Testis (tissue), 3 donors: ENCODE measurements around the gene TBCD. TPM values are rescaled to one million over a fixed set of nuclear protein-coding genes. Genes with fewer than 3 reads are reported as not detected.
"Not testable (repeated sequence)": the region's sequence is repeated elsewhere in the genome, so short reads cannot be mapped to it uniquely, and the experiment has no call there.

Source experiments
- DNase-seq: peaks from one replicate; pipeline ENCODE4 v3.0.0-alpha.2; 2019
- H3K27ac ChIP-seq, 2 donors: fragments of 200-600 bp; sonication (generic); one replicate each; pipeline ENCODE4 v1.5.1; 2019
- H3K27me3 ChIP-seq: fragments of 200-600 bp; sonication (generic); one replicate; pipeline ENCODE4 v1.5.1; 2019
- H3K36me3 ChIP-seq: fragments of 200-600 bp; sonication (generic); one replicate; pipeline ENCODE4 v1.5.1; 2017; ENCODE audit warnings: low read depth; ENCODE audit errors: missing control alignments
- H3K4me1 ChIP-seq: fragments of 200-600 bp; sonication (generic); one replicate; pipeline ENCODE4 v1.5.1; 2019
- H3K4me3 ChIP-seq, 2 donors: fragments of 200-600 bp; sonication (generic); one replicate each; pipeline ENCODE4 v1.5.1; 2017 to 2019
- H3K9me3 ChIP-seq: fragments of 200-600 bp; sonication (generic); one replicate; pipeline ENCODE4 v1.5.1; 2017
- POLR2A ChIP-seq: fragments of 450-650 bp; IDR thresholded peaks from one replicate; pipeline ENCODE4 v1.6.1; 2017; ENCODE audit warnings: antibody characterized with exemption, mild to moderate bottlenecking, moderate library complexity
- WGBS, 2 donors: methylation state at CpG; one replicate each; pipeline ENCODE4 v1.1.5; 2018; 5-methylcytosine and 5-hydroxymethylcytosine counted together
- intact Hi-C: fragments of 100-400 bp; cut with DNase I; formaldehyde crosslinking; loops from one replicate; pipeline ENCODE4 v1.15.1; 2023; ENCODE audit warnings: low total_unique reads
- polyA plus RNA-seq: library from polyadenylated mRNA; stranded (reverse); fragments of 350-450 nt; fragmentation: Illumina TruSeq; extraction: RNeasy Lipid Tissue Mini Kit (QIAGEN cat#74804); gene quantifications from one replicate; pipeline ENCODE4 v1.2.3, GENCODE V29; 2014; ENCODE audit warnings: low read depth, low replicate concordance; ENCODE audit not compliant: insufficient read depth
- total RNA-seq, 2 donors: library from RNA; depleted of rRNA; stranded (reverse); fragments of >200 nt; gene quantifications; one replicate each; pipeline ENCODE4 v1.2.3, GENCODE V29; 2016
- TF ChIP-seq, protein P1 (sequence below), 3 experiments: fragments of 450-650 bp in 2 of 3; fragments of 200-600 bp in 1 of 3; sonication (generic) in 1 of 3; IDR thresholded peaks; one replicate each; pipeline ENCODE4 v1.5.1; 2016 to 2019; ENCODE audit warnings: antibody characterized with exemption in 3 of 3, mild to moderate bottlenecking in 2 of 3, moderate library complexity in 1 of 3

The TBCD gene
- total and polyA plus RNA-seq, 3 donors from 2014 or later: 81.2 to 128 (median 115) TPM

DNA sequence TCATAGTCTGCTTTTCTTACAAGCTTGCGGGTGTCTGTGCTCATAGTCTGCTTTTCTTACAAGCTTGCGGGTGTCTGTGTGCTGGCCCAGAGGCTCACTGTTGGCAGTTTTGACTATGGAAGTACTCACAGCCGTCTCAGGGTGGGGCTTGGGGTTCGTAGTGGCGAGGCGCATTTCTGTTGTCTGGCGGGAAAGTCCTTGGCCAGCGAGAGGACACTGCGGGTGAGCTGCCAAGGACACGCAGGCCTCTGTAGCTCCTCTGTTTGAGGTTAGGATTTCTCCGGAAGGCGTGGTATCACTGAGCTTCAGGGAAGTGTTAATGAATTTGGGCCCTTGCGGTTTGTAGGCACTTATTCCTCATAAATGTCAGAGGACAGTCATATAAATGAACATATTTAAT is 13.5 kb downstream of the TBCD start:
- DNase-seq: peak; percentile 80
- TF ChIP-seq, protein P1, sequence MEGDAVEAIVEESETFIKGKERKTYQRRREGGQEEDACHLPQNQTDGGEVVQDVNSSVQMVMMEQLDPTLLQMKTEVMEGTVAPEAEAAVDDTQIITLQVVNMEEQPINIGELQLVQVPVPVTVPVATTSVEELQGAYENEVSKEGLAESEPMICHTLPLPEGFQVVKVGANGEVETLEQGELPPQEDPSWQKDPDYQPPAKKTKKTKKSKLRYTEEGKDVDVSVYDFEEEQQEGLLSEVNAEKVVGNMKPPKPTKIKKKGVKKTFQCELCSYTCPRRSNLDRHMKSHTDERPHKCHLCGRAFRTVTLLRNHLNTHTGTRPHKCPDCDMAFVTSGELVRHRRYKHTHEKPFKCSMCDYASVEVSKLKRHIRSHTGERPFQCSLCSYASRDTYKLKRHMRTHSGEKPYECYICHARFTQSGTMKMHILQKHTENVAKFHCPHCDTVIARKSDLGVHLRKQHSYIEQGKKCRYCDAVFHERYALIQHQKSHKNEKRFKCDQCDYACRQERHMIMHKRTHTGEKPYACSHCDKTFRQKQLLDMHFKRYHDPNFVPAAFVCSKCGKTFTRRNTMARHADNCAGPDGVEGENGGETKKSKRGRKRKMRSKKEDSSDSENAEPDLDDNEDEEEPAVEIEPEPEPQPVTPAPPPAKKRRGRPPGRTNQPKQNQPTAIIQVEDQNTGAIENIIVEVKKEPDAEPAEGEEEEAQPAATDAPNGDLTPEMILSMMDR (IDR thresholded peaks at IDR 0.05): no peak
- TF ChIP-seq POLR2A: no peak
- Histone ChIP-seq H3K9me3 (no peaks in the 10 kb centered on the region), H3K27ac (no peak overlapping the region), H3K4me3 (no peak overlapping the region), H3K36me3 (no peaks in the 10 kb centered on the region), H3K27me3 (no peaks in the 10 kb centered on the region), H3K4me1 (peaks cover 5% of the 10 kb centered on the region)
- intact Hi-C loops: no loop called here
- WGBS, 2 donors: 45 to 66% methylated on average over 11 to 13 of the region's 13 CpGs

DNA sequence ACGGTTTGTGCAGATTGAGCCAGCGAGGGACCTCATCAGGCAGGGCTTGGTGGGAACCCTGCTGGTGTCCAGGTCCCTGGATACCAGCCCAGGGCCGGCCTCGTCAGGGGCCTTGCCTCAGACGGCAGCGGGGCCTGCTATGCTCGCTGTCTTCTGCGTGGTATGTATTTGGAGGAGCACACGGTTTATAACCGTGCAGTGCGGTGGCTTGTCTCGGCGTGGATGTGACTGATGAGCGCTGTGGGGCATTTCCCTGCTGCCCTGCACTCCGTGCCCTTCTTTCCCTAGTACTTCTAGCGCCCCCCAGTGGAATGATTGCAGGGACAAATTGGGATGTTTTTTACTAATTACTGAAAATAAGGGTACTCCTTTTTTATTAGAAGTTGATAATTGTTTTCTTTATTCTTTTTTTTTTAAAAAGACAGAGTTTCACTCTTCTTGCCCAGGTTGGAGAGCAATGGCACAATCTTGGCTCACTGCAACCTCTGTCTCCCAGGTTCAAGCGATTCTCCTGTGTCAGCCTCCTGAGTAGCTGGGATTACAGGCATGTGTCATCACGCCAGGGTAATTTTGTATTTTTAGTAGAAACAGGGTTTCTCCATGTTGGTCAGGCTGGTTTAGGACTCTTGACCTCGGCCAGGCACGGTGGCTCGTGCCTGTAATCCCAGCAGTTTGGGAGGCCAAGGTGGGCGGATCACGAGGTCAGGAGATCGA is 15.3 kb downstream of the TBCD start:
- TF ChIP-seq POLR2A: no peak
- TF ChIP-seq, protein P1 (IDR thresholded peaks at IDR 0.05): peak; percentile 30 to 55 (median 49)
- peak; percentile 85 for DNase-seq
- intact Hi-C loops: no loop called here
- Histone ChIP-seq H3K27ac (no peak overlapping the region), H3K36me3 (no peaks in the 10 kb centered on the region), H3K9me3 (no peaks in the 10 kb centered on the region), H3K4me3 (no peak overlapping the region), H3K4me1 (peaks cover 5% of the 10 kb centered on the region), H3K27me3 (no peaks in the 10 kb centered on the region)
- WGBS, 2 donors: 74 to 80% methylated on average over 17 to 24 of the region's 24 CpGs

DNA sequence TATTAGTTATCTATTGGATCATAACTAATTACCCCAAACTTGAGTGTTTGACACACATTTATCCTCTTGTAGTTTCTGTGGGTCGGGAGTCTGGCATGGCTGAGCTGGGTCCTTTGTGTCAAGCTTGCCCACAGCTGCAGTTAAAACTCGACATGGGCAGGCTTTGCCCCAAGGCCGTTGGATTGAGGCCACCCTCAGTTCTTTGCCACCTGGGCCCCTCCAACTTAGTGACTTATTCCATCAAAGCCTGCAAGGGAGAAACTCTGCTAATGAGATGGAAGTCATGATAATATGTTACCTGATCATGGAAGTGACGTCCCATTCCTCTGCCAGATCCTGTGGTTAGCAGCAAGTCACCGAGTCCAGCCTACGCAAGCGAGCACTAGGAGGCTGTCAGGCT is 17.2 kb downstream of the TBCD start:
- Histone ChIP-seq H3K27ac (no peak overlapping the region), H3K27me3 (no peaks in the 10 kb centered on the region), H3K4me1 (peaks cover 5% of the 10 kb centered on the region), H3K4me3 (no peak overlapping the region), H3K36me3 (no peaks in the 10 kb centered on the region), H3K9me3 (no peaks in the 10 kb centered on the region)
- TF ChIP-seq POLR2A: no peak
- TF ChIP-seq, protein P1 (IDR thresholded peaks at IDR 0.05): no peak
- WGBS, 2 donors: 91 to 94% methylated on average over 7 of the region's 7 CpGs
- intact Hi-C loops: no loop called here
- DNase-seq: no peak

DNA sequence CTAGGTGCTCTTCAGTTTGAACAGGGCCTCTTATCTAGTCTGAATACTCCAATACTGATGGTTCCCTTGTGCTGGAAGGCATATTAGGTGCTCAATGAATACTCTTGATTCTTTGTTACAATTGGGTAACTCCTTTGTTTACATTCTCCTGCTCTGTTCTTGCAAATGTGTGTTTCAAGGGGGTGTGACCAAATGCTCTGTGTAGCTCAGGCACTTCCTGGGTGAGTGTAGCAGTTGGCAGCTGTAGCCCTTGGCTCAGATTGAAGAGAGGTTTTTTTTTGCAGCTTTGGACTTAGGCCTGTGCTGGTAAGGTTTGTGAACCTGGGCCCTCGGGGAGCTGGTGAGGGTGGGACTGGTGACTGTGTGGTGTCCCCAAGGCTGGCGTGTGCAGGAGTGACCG is 20.2 kb downstream of the TBCD start:
- Histone ChIP-seq H3K4me3 (no peak overlapping the region), H3K4me1 (no peaks in the 10 kb centered on the region), H3K27ac (no peak overlapping the region), H3K27me3 (no peaks in the 10 kb centered on the region), H3K36me3 (no peaks in the 10 kb centered on the region), H3K9me3 (no peaks in the 10 kb centered on the region)
- intact Hi-C loops: no loop called here
- WGBS, 2 donors: 83 to 84% methylated on average over 3 of the region's 3 CpGs
- no peak for TF ChIP-seq POLR2A
- TF ChIP-seq, protein P1 (IDR thresholded peaks at IDR 0.05): no peak
- peak; percentile 52 for DNase-seq

DNA sequence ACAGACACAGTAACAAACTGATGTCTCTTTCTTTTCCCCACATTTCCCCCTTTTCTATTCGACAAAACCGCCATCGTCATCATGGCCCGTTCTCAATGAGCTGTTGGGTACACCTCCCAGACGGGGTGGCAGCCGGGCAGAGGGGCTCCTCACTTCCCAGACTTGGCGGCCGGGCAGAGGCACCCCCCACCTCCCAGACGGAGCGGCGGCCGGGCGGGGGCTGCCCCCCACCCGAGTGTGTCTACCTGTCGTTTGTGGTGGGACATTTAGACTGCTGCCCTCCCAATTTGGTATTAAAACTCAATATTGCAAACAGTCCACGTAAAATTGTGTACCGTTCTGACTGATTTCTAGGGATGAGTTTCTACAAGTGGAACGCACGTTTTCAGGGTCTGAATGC is 22.6 kb downstream of the TBCD start:
- H3K36me3 ChIP-seq, DNase-seq, H3K27me3 ChIP-seq, H3K4me1 ChIP-seq, H3K4me3 ChIP-seq, H3K27ac ChIP-seq, H3K9me3 ChIP-seq, intact Hi-C loops: not testable (repeated sequence)
- 79 to 80% methylated on average over 19 of the region's 19 CpGs for WGBS, 2 donors
